ENCODE measurements around the gene PAK6. TPM values are rescaled to one million over a fixed set of nuclear protein-coding genes. Genes with fewer than 3 reads are reported as not detected.

PAK6 gene
- total RNA-seq, 1 donor from 2014 or later, result not detected

- DNase-seq (ENCODE audit: low read depth, low spot score), result no peak
These were observed 2.7 kb downstream of the PAK6 start for GRCh38 chr15:40241269-40242212.

- no peak for DNase-seq (ENCODE audit: low read depth, low spot score)
These were observed 3.3 kb downstream of the PAK6 start for GRCh38 chr15:40242213-40242599.

- DNase-seq (ENCODE audit: low read depth, low spot score), result no peak
These were observed 3.7 kb downstream of the PAK6 start for GRCh38 chr15:40242601-40243000.

- DNase-seq (ENCODE audit: low read depth, low spot score), result no peak
These were observed 4.4 kb downstream of the PAK6 start for GRCh38 chr15:40243126-40243810.

GRCh38 chr15:40244961-40245523, 6.2 kb downstream of the PAK6 start:
- DNase-seq (ENCODE audit: low read depth, low spot score), result no peak

GRCh38 chr15:40245666-40246450, 7.0 kb downstream of the PAK6 start:
- DNase-seq (ENCODE audit: low read depth, low spot score), result no peak

GRCh38 chr15:40246496-40247280, 7.8 kb downstream of the PAK6 start:
- no peak for DNase-seq (ENCODE audit: low read depth, low spot score)

GRCh38 chr15:40247406-40247971, 8.6 kb downstream of the PAK6 start:
- no peak for DNase-seq (ENCODE audit: low read depth, low spot score)

GRCh38 chr15:40248006-40248783, 9.3 kb downstream of the PAK6 start:
- no peak for DNase-seq (ENCODE audit: low read depth, low spot score)

GRCh38 chr15:40249477-40250303, 10.8 kb downstream of the PAK6 start:
- no peak for DNase-seq (ENCODE audit: low read depth, low spot score)

- DNase-seq (ENCODE audit: low read depth, low spot score), result no peak
These were observed 11.4 kb downstream of the PAK6 start for GRCh38 chr15:40250304-40250656.

- no peak for DNase-seq (ENCODE audit: low read depth, low spot score)
These were observed 12.1 kb downstream of the PAK6 start for GRCh38 chr15:40250771-40251483.

- DNase-seq (ENCODE audit: low read depth, low spot score), result no peak
These were observed 12.8 kb downstream of the PAK6 start for GRCh38 chr15:40251486-40252140.

GRCh38 chr15:40252141-40252437, 13.2 kb downstream of the PAK6 start:
- no peak for DNase-seq (ENCODE audit: low read depth, low spot score)

GRCh38 chr15:40252438-40253166, 13.7 kb downstream of the PAK6 start:
- no peak for DNase-seq (ENCODE audit: low read depth, low spot score)

- no peak for DNase-seq (ENCODE audit: low read depth, low spot score)
These were observed 14.4 kb downstream of the PAK6 start for GRCh38 chr15:40253167-40253790.

GRCh38 chr15:40254452-40254851, 15.6 kb downstream of the PAK6 start:
- no peak for DNase-seq (ENCODE audit: low read depth, low spot score)
